ENCODE data around the gene CDC26.
"Not testable (repeated sequence)": the region's sequence is repeated elsewhere in the genome, so short reads cannot be mapped to it uniquely, and the experiment has no call there.

CDC26 gene

DNA sequence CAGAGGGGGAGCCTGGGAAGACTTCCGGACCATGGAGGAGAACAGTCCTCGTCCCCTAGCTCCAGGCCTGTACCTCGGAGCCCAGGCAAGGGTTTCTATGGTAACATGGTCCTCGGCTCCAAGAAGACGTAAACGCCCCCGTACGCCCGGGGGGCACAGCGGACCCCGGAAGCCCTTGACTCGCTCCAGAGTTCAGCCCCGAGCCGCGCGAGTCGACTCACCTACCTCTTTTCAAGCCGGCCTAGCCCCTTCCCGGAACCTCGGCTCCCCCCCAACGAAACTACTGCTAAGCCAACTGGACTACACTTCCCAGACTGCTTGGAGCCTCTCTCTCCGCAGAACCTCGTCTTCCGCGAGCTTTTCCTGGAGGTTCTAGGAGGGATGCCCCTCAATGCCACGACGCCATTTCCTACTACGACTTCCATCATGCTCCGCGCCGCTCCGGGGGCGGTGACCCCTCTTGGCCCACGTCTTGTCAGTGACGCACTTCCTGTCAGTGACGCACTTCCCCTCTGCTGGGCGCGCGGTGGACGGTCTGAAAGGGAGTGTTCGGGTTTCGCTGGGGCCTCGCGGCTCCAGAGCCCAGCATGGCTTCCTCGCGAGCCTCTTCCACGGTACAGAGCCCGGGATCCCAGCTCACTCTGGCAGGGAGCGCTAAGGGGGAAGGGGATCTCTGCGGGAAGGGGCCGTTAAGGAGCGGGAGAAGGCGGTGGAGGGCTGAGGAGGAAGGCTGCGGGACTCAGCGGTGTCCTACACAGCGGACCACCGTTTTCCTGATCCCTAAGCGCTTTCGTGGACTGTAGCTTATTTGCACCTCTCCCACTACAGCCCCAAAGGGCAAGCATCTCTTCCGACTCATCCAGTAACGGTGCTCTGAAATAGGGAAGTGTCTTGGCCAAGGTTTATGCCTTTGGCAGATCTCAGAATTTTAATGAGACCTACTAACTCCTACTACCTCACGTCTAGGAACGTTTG lies at the start of gene CDC26, which contains the start of gene PRPF4:
Gene CDC26 (minus strand): TSS at position 416 of the 975 bp plus-strand sequence. CDS start 3,065 bp downstream, outside the sequence.
Gene PRPF4 (plus strand): TSS at position 502 of the 975 bp plus-strand sequence. CDS start 86 bp downstream, at position 588.
- peak; percentile 97 for FAIRE-seq

DNA sequence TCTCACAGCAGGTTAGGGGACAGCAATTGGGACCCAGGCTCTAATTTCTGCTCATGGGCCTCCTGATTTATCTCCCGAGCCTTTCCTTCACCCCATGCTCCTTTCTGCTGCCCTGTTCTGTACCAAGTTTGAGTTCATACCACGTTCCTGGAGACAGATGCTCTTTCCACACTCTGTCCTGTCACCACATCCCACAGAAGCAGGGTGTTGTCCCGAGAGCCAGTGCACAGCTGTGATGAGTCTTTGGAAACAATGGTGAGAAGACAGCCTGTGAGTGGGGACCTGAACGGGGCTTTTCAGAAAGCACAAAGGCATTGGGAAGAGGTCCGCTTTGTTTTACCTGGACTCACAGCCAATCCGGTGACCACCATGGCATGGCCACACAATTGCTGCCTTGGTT lies 47.3 kb upstream of the CDC26 start:
- no peak for FAIRE-seq

DNA sequence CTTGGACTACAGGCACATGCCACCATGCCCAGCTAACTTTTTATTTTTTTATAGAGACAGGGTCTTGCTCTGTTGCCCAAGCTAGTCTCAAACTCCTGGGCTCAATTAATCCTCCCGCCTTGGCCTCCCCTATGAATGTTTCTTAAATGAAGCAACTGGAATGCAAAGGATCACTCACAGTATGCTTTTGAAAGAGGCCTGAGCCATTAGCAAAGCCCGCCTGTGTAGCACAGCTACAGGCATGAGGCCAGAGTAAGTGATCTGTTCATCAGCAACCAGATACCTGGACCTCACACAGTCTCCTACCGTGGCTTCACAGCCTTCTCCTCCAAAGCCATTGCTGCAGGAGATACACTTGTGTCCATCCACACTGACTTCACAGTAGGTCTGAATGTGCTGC lies 44.7 kb upstream of the CDC26 start:
- FAIRE-seq = no peak

DNA sequence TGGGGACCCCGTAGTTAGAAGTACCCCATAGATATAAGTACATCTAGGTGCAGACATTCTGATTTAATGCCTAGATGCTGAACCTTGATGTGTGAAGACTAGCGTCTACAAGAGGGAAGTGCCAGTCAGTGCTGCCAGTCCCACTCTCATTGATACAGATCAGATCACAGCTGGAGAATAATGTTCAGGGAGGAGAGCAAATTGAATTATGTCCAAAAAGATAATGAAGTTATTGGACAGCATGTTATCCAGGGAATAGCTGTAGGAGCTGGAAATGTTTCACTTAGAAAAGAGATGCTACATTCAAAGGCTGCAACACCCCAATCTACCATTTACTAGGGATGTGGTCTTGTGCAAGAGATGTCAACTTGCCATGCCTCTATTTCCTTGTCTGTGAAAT lies 43.7 kb upstream of the CDC26 start:
- FAIRE-seq = no peak

DNA sequence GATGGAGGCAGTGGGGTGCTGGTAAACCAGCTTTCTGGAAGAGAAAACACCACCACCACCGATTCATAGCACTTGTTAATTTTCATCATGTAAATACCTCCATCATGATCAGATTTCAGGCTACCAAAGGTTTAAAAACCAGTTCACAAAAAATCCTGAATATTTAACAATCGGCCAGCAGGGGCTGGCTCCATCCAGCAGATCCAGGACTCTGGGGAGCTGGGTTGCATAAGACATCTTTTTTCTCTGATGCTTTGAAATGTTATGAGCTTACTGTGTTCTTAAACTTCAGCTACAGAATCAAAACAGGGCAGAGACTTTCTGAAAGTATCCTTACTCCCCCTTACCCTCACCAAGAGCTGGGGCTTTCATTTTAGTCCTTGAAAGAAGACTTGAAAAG lies 42.4 kb upstream of the CDC26 start:
- no peak for FAIRE-seq

DNA sequence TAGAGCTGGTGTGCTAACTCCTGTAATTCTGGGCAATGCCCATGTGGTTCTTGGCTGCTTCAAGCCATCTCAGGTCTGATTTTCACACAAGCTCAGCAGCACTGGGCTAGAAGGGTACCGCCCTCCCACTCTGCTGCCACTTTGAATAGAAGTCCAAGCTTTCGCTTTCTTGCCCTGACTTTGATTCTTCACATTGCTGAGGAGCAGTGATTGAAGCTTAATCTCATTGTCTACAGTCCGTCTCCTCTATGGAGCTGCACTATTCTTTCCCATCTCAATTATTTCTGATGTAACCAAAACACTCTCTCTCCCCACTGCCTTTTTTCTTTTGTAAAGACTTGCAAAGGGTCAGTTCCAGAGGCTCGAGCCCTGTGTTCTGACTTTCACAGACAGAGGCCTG lies 40.7 kb upstream of the CDC26 start:
- no peak for FAIRE-seq

DNA sequence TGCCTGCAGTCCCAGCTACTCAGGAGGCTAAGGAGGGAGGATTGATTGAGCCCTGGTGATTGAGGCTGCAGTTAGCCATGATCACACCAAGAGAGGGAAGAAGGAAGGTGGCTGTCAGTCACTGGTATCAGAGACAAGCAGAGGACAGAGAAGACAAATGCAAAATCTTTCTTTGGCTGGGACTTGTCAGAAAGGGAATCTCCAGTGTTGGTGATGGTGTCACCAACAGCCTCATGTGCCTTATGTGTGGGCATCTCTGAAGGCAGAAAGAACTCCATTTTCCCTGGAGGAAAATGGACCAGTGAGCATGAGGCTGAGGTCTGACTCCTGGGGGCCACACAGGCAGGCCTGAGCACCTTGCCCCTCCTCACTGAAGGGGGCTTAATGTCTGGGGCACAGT lies 39.9 kb upstream of the CDC26 start:
- no peak for FAIRE-seq

DNA sequence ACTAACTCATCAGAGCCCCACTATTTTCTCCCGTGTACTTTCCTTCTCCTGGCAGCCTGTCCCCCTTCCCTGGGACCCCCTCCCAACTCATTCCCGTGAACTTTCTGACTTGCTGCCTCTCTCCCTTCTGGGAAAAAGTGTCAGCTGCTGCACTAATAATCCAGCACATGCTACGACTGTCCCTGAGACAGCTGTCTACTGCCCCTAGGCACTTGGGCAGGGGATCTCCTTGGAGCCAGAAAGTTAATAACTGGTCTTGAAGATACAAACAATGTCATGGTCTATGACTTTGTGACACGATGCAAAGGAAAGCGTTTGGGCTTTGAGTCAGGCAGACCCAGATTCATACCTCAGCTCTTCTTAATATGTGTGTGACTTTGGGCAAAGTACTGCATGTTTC lies 37.9 kb upstream of the CDC26 start:
- no peak for FAIRE-seq

DNA sequence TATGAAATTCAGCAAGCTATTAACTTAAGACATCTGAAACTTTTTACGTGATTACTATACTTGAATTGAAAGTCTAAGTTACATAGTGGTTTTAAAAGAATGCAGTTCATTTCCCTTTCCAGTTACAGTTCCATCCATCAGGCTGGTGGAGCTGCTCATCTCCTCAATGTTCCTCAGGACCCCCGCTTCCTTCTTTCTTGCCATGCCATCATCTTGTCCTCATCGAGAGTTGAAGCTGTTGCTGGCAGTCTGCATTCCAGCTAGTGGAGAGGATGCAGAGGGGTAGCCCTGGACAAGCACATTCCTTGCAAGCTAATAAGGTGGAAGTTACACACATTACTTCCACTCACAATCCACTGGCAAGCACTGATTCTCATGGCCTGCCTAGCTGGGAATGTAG lies 36.6 kb upstream of the CDC26 start:
- FAIRE-seq = no peak

DNA sequence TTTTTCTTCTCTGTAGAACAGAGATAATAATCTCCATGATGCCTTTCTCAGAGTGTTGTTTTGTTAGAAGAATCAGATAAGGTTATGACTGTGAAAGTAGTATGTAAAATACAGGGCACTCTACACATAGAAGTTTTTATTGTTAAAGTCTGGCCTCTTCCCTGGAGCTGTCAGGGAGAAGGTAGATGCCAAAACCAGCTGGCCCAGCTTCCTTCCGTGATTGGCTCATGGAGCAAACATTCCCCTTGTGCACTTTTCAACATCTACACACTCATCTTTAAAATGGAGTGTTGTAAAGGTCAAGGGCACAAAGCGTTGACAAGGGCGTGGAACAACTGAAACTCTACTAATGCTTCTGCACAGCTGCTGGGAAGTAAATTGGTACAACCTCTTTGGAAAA lies 35.2 kb upstream of the CDC26 start:
- FAIRE-seq = no peak

DNA sequence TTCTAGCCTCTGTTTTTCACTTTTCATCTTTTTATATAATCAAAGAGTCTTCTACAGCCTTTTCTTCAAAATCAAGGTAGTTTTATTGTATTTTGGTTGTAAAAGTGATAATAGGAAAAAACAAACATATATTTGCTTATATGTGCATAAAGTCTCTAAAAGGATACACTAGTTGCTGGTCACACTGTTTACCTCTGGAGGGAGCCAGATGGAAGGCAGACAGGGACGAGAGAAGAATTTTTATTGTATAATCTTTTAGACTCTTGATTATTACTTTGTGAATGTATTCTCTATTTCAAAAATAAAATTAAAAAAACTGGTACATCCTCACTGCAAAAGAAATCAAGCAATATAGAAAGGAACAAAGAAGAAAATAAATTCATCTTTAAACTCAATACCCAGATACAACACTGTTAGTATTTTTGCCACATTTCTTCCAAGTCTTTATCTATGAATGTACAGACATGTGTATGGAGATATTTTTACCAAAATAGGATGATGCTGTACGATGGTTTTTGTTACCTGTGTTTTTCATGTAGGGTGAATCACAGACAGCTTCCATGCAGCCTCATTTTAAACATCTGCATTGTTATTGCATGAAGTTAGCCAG lies 33.9 kb upstream of the CDC26 start:
- peak; percentile 95 for FAIRE-seq

DNA sequence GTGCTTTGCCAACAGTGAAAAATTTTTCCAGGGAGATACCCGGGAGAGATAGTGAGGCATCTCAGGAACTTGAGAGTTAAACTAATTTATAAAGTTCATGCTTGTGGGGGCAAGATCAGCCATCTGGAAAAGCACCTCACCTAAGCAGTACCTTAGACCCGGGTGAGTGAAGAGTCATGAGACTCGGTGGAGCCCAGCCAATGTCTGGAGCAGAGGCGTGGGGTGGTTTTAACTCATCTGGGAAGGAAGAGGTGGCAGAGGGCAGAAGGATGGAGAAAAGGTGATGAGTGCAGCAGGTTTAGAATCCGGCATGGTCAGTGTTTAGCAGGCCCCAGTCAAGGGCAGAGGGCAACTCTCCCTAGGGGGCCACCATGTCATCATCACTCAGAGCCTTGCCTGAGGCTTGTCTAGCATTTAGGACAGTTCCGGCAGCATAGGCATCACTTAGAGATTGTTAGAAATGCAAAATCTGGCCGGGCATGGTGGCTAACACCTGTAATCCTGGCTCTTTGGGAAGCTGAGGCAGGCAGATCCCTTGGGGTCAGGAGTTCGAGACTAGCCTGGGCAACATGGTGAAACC lies 32.1 kb upstream of the CDC26 start:
- no peak for FAIRE-seq

DNA sequence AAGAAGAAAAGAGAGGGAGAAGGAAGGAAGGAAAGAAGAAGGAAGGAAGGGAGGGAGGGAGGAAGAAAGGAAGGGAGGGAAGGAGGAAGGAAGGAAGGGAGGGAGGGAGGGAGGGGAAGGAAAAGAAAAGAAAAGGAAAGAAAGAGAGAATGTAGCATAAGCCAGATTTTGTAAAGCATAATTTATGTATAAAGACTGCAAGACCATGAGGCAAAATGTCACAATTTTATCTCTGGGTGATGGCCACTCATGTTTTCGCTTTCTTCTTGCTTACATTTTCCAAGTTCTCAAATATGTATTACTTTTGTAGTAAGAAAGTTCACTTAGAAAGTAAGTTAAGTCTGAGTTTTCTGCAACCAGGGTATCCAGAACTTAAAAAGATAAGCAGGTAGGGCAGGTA lies 31.2 kb upstream of the CDC26 start:
- FAIRE-seq = no peak

DNA sequence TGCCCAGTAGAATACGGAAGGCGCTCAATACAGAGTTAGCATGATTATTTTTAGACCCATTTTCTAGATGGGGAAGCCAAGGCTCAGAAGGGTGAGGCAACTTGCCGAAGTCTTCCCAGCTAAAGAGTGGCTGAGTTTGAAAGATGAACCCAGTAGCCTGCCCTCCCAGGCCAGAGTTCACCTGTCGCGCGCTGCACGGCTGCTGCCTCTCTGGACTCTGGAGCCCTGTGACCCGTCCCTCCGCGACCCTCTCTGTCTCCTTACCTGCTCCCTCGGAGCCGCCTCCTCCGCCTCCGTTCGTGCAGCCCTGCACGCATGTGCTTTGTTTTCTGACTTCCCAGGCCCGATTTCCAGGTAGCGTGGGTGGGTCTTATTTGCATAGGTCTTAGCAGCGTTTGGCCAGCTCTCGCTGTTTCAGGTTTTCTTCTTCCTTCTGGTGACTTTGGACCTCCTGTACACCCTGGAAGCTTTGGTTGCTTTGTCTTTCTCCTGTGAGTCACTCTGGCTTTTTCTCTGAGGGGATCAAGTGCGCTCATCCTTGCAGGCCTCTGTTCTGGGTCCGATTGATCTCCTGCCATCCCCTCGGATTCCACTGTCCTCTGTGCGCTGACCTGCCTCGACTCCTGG lies 27.5 kb upstream of the CDC26 start, which contains the start of gene RNF183:
Gene RNF183 (minus strand): TSS at position 585 of the 627 bp plus-strand sequence. CDS start 5,192 bp downstream, outside the sequence.
- FAIRE-seq = no peak

DNA sequence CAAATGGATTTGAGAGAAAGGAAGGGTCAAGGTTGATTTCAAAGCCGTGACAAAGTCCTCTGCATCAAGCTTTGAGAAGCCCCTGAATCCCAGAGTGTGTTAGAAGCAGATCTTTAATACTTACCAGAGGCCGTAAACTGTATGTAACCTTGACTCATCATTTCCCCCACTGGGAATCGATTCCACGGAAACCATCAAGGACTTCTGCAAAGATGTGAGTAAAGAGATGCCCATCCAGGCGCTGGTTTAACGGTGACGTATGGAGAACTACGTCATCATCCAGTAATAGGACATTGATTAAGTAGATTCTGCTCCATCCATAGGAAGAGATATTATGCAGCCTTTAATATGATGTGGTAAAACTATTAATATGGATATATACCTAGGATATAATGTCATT lies 26.2 kb upstream of the CDC26 start:
- FAIRE-seq = no peak

DNA sequence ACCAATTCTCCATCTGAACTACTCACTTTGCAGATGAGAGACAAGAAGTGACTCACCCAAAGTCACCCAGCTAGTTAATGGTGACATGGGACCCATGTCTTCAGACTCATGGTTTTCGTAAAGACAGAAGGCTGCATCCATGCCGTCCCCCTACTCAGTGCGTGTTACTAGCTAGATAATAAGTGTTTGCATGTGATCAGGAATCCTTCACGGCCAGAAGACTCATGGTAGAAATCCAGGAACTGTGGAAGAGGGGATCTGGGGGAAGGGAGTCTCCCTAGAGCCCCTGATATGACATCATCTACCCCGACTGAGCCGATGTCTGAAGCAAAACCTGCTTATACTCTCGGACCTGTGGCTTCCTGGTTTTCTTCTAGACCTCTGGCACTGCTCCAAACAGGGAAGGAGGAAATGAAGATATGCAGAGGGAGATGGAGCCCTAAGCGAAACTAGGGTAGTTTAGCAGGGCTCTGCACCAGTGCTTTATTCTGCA lies 24.5 kb upstream of the CDC26 start:
- no peak for FAIRE-seq

DNA sequence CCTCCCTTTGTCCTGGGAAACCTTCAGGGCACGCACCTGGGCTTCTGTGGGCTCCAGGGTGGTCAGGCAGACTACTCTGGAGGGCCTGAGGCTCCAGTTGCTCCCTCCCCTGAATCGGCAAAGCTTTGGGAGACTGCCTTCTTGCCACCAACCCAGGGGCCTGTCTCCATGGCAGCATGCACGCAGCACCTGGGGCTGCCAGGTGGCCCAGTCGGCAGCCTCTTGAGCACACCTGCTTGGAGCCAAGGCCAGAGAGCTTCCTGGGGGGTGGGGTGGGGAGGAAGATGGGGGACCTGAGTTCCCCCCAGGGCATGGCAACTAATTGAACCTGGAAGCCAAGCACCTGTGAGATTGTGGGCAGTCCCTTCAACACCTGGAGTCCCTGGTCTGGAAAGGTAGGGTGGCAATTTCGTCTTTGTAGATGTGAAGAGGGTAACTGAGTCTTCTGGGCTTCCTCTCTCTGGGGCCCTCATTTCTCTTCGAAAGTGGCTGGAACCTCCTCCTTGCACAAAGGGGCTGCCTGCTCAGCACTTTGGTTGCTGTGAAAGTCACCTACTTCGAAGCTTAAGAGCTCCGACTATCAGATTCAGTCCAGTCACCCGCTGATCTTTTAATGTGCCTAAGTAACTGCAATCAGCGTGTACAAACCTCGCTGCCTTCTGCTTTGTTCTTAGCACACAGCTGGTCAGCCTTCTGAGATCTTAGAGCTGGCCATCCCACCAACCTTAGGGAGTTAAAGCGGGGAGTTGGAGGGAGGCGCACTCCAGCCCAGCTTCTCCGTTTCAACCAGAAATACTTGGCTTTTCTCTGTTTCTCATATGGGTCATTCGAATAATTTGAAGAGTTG lies 23.8 kb upstream of the CDC26 start:
- FAIRE-seq = no peak

DNA sequence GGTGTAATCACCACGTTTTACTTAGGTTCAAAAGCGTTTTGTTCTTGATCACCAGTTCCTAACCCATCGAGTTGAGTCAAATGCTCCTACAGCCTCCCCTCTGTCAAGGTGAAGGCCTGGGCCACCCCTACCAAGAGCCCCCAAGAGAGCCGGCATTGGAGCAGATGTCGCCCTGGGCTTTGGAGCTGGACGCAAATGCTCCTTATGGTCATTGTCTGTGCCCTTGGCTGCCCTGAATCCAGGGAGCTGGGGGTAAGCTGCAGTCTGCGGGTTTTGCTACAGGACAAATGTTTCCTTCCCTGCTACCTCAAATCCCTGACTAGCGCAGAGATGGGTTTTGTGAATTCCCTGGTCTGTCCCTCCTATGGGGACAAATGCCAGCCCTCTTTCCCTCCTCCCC lies 22.9 kb upstream of the CDC26 start:
- no peak for FAIRE-seq

DNA sequence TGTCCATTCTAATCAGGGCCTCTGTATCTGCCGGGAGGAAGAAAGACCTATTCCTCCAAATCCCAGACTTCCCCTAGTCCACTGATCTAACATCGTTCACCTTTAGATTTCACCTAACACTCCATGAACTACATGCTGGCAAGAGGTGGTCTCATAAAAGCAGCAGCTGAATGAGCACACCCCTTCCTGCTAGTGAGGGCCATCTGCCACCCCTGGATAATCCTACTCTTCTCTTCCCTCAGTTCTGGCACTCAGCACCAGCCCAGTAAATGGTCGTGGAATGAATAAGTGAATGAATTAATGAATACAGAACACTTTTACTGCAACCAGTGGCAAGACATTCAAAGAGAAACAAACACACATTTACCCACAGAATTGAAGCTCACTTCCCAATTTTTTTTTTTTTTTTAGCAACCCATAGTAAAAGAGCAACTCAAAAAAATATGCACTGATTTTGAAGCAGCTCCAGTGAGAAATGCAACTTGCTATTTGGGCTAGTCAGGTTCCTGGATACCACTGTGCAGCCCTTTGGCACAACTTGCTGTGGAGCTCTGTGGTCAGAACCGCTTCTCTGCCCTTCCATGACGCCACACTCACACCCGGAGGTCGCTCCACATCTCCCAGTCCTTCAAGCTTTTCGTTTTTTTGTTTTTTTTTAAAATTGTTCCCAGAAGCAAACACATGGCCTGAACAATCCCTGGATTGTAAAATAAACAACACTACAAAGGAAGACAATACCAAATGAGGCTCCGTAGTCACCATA lies 21.6 kb upstream of the CDC26 start:
- no peak for FAIRE-seq

DNA sequence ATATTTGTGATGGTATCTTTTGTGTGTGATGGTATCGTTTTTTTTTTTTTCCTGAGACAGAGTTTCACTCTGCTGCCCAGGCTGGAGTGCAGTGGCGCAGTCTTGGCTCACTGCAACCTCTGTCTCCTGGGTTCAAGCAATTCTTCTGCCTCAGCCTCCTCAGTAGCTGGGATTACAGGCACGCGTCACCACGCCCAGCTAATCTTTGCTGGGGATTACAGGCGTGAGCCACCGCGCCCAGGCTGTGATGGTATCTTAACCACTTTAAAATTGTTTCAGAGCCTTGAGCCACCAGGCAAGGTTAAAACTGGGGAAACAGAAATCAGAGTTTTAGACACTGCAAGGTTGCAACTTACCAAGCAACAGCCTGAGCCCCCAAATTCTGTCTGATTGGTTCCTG lies 20.9 kb upstream of the CDC26 start:
- not testable (repeated sequence) for FAIRE-seq

DNA sequence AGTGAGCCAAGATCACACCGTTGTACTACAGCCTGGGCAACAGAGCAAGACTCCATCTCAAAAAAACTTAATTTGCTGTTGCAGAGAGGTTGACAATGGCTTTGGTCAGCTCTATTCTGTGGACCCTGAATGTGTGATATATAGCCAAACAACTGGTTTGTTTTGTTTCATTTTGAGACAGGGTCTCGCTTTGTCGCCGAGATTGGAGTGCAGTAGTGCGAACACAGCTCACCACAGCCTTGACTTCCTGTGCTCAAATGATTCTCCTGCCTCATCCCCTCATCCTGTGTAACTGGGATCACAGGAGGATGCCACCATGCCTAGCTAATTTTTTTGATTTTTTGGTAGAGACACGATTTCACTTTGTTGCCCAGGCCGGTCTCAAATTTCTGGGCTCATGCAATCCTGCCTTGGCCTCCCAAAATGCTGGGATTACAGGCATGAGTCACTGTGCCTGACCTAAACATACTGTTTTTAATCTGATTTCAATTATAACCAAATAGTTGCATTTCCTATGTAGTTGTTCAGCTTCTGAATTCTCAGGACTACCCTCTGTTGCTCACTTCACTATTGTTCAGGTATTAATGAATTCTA lies 18.0 kb upstream of the CDC26 start:
- FAIRE-seq = no peak
